Endothelial cell of umbilical vein (primary cell): ENCODE measurements around the gene SDF4. TPM values are rescaled to one million over a fixed set of nuclear protein-coding genes. Genes with fewer than 3 reads are reported as not detected.
A peak's percentile ranks its signal among the peaks of the same experiment; 100 is the strongest.

Source experiments
- BruUV-seq: library from RNA; stranded (reverse); fragments of 400-500 nt; replicated peaks from 2 replicates; lab custom pipeline; 2021; lab: Mats Ljungman, UMichigan
- CTCF ChIA-PET: fragments of 300-600, 350-600 bp; sonication (Branson Sonifier 250); formaldehyde crosslinking; loops from one replicate; lab custom pipeline; 2021; ENCODE audit warnings: antibody characterized with exemption, inconsistent platforms; lab: Charles Lee
- POLR2A ChIA-PET: fragments of 300-600, 350-600 bp; sonication (Branson Sonifier 250); formaldehyde crosslinking; loops from one replicate; lab custom pipeline; 2021; ENCODE audit warnings: antibody characterized with exemption, inconsistent platforms; lab: Charles Lee
- DNase-seq: peaks from one replicate; pipeline ENCODE4 v3.0.0-alpha.2; 2011; ENCODE audit warnings: low read depth, low spot score
- FAIRE-seq: peaks from 2 replicates; lab custom pipeline; 2011; peaks lifted over from hg19 to GRCh38; lab: Jason Lieb, UNC
- H2AFZ ChIP-seq: 2 replicates; pipeline ENCODE4 v1.6.0; 2012; ENCODE audit warnings: low read depth, low read length, control low read depth, inconsistent platforms
- H3K27ac ChIP-seq: 2 replicates; pipeline ENCODE4 v1.5.1; 2011; ENCODE audit warnings: low read depth, mild to moderate bottlenecking, control low read depth, low read length, moderate library complexity; ENCODE audit not compliant: insufficient read depth
- H3K27me3 ChIP-seq, 2 experiments: 2 replicates each; pipeline versions ENCODE4 v1.6.0 to v1.6.1; 2011; ENCODE audit warnings: low read length in 2 of 2, mixed read lengths in 1 of 2; ENCODE audit not compliant: control insufficient read depth in 2 of 2, insufficient read depth in 2 of 2
- H3K36me3 ChIP-seq, 2 experiments: 2 replicates in 1 of 2; 3 replicates in 1 of 2; pipeline ENCODE4 v1.5.1; 2011; ENCODE audit warnings: low read length in 2 of 2, mild to moderate bottlenecking in 1 of 2, moderate library complexity in 1 of 2; ENCODE audit not compliant: control insufficient read depth in 2 of 2, insufficient read depth in 2 of 2; ENCODE audit errors: extremely low read depth in 1 of 2
- H3K4me1 ChIP-seq: 3 replicates; pipeline ENCODE4 v1.5.1; 2011; ENCODE audit warnings: mild to moderate bottlenecking, low read length; ENCODE audit not compliant: control insufficient read depth, insufficient read depth; ENCODE audit errors: extremely low read depth
- H3K4me2 ChIP-seq: 2 replicates; pipeline ENCODE4 v1.6.1; 2011; ENCODE audit warnings: low read length, control low read depth, mixed read lengths; ENCODE audit not compliant: insufficient read depth
- H3K4me3 ChIP-seq, 3 experiments: fragments of 200-600 bp in 1 of 3; sonication (generic), shearing (Covaris generic) in 1 of 3; replicated peaks in 1 of 3; 2 replicates each; pipeline ENCODE4 v1.5.1; 2011 to 2016; ENCODE audit warnings: control low read depth in 3 of 3, low read length in 3 of 3, mild to moderate bottlenecking in 2 of 3, inconsistent platforms in 1 of 3, low read depth in 1 of 3, moderate library complexity in 1 of 3; ENCODE audit not compliant: insufficient read depth in 1 of 3
- H3K79me2 ChIP-seq: 2 replicates; pipeline ENCODE4 v1.6.0; 2012; ENCODE audit warnings: low read length, inconsistent platforms; ENCODE audit not compliant: control insufficient read depth, insufficient read depth
- H3K9ac ChIP-seq: replicated peaks from 2 replicates; pipeline ENCODE3; 2011; ENCODE audit warnings: low read length, control low read depth; ENCODE audit not compliant: insufficient read depth; ENCODE audit errors: extremely low read depth
- H3K9me1 ChIP-seq: replicated peaks from 3 replicates; pipeline ENCODE4 v1.6.0; 2011; ENCODE audit warnings: mild to moderate bottlenecking, low read length; ENCODE audit not compliant: control insufficient read depth, insufficient read depth; ENCODE audit errors: extremely low read depth
- H3K9me3 ChIP-seq: replicated peaks from 2 replicates; pipeline ENCODE4 v1.5.1; 2012; ENCODE audit warnings: low read length, inconsistent platforms; ENCODE audit not compliant: control insufficient read depth, insufficient read depth
- H4K20me1 ChIP-seq: replicated peaks from 2 replicates; pipeline ENCODE3; 2011; ENCODE audit warnings: mild to moderate bottlenecking, low read length; ENCODE audit not compliant: control insufficient read depth, insufficient read depth; ENCODE audit errors: extremely low read depth
- CTCF ChIP-seq, 2 donors: IDR thresholded peaks; 1 replicate in 1 of 2; 2 replicates in 1 of 2; pipeline ENCODE4 v1.5.1; 2011; ENCODE audit warnings: low read length in 2 of 2, mild to moderate bottlenecking in 2 of 2, moderate library complexity in 2 of 2, control low read depth in 1 of 2, inconsistent platforms in 1 of 2, low read depth in 1 of 2; ENCODE audit not compliant: insufficient read depth in 1 of 2; ENCODE audit errors: extremely low read depth in 1 of 2
- EZH2 ChIP-seq: IDR thresholded peaks from 2 replicates; pipeline ENCODE4 v1.6.1; 2012; ENCODE audit warnings: borderline replicate concordance, low read depth, mild to moderate bottlenecking, moderate library complexity, low read length, inconsistent platforms; ENCODE audit not compliant: severe bottlenecking
- FOS ChIP-seq: IDR thresholded peaks from 2 replicates; pipeline ENCODE4 v1.6.1; 2011; ENCODE audit warnings: mild to moderate bottlenecking, low read length, moderate library complexity, borderline replicate concordance; ENCODE audit not compliant: insufficient read depth
- GATA2 ChIP-seq: IDR thresholded peaks from 2 replicates; pipeline ENCODE4 v1.7.0; 2011; ENCODE audit warnings: low read depth, mild to moderate bottlenecking, moderate library complexity, mixed read lengths, low read length; ENCODE audit not compliant: insufficient read length, insufficient read depth
- JUN ChIP-seq: IDR thresholded peaks from 2 replicates; pipeline ENCODE4 v1.6.1; 2011; ENCODE audit warnings: borderline replicate concordance, low read depth; ENCODE audit not compliant: insufficient read length, insufficient read depth
- MAX ChIP-seq: IDR thresholded peaks from 2 replicates; pipeline ENCODE4 v1.6.1; 2011; ENCODE audit not compliant: insufficient read depth, insufficient read length
- MYC ChIP-seq: IDR thresholded peaks from one replicate; pipeline ENCODE4 v1.6.1; 2011; ENCODE audit warnings: mild to moderate bottlenecking, low read depth, low read length
- POLR2A ChIP-seq: IDR thresholded peaks from 2 replicates; pipeline ENCODE4 v1.6.1; 2012; ENCODE audit warnings: low read depth, mild to moderate bottlenecking, control low read depth, low read length
- POLR2AphosphoS5 ChIP-seq: IDR thresholded peaks from 2 replicates; pipeline ENCODE4 v1.6.1; 2012; ENCODE audit warnings: low read depth, mild to moderate bottlenecking, control low read depth, low read length, moderate library complexity; ENCODE audit not compliant: insufficient read depth
- dilution Hi-C: fragments of 300-500 bp; cut with MboI; formaldehyde crosslinking; loops from one replicate; pipeline ENCODE4 v1.15.0; 2019; ENCODE audit warnings: low sequenced_read_pairs; ENCODE audit not compliant: extremely low pct_ligation_motif_present
- intact Hi-C: fragments of 100-400 bp; cut with micrococcal nuclease; formaldehyde crosslinking; loops from one replicate; pipeline ENCODE4 v1.10.0; 2022
- polyA plus RNA-seq, 4 experiments: library from polyadenylated mRNA; depleted of rRNA in 3 of 4; stranded (reverse) in 3 of 4; unstranded in 1 of 4; fragments of >200 nt; gene quantifications; 2 replicates each; pipeline versions ENCODE4 v1.2.1 to v1.2.3, GENCODE V29; 2011 to 2012; ENCODE audit warnings: missing spikeins in 1 of 4
- total RNA-seq: library from RNA; stranded (reverse); gene quantifications from 2 replicates; pipeline ENCODE4 v1.2.3, GENCODE V29; 2021

SDF4 gene
- total and polyA plus RNA-seq, 2 donors (not counting 3 experiments of a cell fraction or from before 2014, with no cell fraction given) = 175 to 185 TPM

- H3K9me3 ChIP-seq = no peaks in the 10 kb centered on the region
- no peaks in the 10 kb centered on the region for H3K9me1 ChIP-seq
- no peak overlapping the region for H2AFZ ChIP-seq
- H3K27me3 ChIP-seq = no peaks in the 10 kb centered on the region
- dilution Hi-C loops (no loop called here), intact Hi-C loops (loop anchor here (5.0 kb wide), 1 partner anchor 259 kb away; the partner anchor contains the start of gene ISG15)
- H3K36me3 ChIP-seq = peaks cover 0 to 11% of the 10 kb centered on the region in 2 experiments
- TF ChIP-seq EZH2 = no peak
- no peak for TF ChIP-seq MYC
- no peak for TF ChIP-seq GATA2
- TF ChIP-seq FOS = no peak
- TF ChIP-seq POLR2A = no peak
- TF ChIP-seq MAX = no peak
- no TSS peak for BruUV-seq
- no peak for DNase-seq
- ChIA-PET POLR2A (no interaction called here), CTCF (interaction anchor here (1.4 to 1.9 kb wide), 3 partner anchors 20 to 286 kb away, joined by 3 to 9 read pairs (median 4); no protein-coding TSS in a partner anchor)
- peaks cover 58% of the 10 kb centered on the region for H3K79me2 ChIP-seq
- H3K4me3 ChIP-seq = no peak overlapping the region
- H3K27ac ChIP-seq = peak overlapping the region; percentile 69
- H4K20me1 ChIP-seq = no peaks in the 10 kb centered on the region
- H3K4me2 ChIP-seq = no peak overlapping the region
- FAIRE-seq = no peak
- H3K4me1 ChIP-seq = peaks cover 24% of the 10 kb centered on the region
- H3K9ac ChIP-seq = no peak overlapping the region
Measured at GRCh38 chr1:1270813-1271212, 39.0 kb upstream of the SDF4 start.

GRCh38 chr1:1268284-1268682, 36.5 kb upstream of the SDF4 start:
- BruUV-seq = no TSS peak
- H3K36me3 ChIP-seq = peaks cover 1 to 22% of the 10 kb centered on the region in 2 experiments
- H3K79me2 ChIP-seq = peaks cover 65% of the 10 kb centered on the region
- H3K9ac ChIP-seq = no peak overlapping the region
- dilution Hi-C loops = no loop called here
- H3K4me2 ChIP-seq = no peak overlapping the region
- POLR2A ChIA-PET = no interaction called here
- FAIRE-seq = no peak
- intact Hi-C loops = no loop called here
- peaks cover 23% of the 10 kb centered on the region for H3K4me1 ChIP-seq
- H3K9me1 ChIP-seq = no peaks in the 10 kb centered on the region
- H3K27me3 ChIP-seq = no peaks in the 10 kb centered on the region
- TF ChIP-seq POLR2A = no peak
- TF ChIP-seq POLR2AphosphoS5 = no peak
- no peak for TF ChIP-seq FOS
- no peak for TF ChIP-seq CTCF (IDR thresholded peaks at IDR 0.05; ENCODE audit: extremely low read depth in 1 of 2, insufficient read depth in 1 of 2, low read depth in 1 of 2, low read length in 2 of 2)
- no peak for TF ChIP-seq MYC
- no peak for TF ChIP-seq MAX
- TF ChIP-seq GATA2 = no peak
- no peak for TF ChIP-seq EZH2
- TF ChIP-seq JUN = no peak
- H2AFZ ChIP-seq = no peak overlapping the region
- H3K4me3 ChIP-seq = no peak overlapping the region
- H4K20me1 ChIP-seq = no peaks in the 10 kb centered on the region
- no peaks in the 10 kb centered on the region for H3K9me3 ChIP-seq
- DNase-seq = no peak
- H3K27ac ChIP-seq = no peak overlapping the region
- CTCF ChIA-PET = no interaction called here
